Pancreas (tissue), 10 donors: ENCODE data around the gene ITK. TPM values are rescaled to one million over a fixed set of nuclear protein-coding genes. Genes with fewer than 3 reads are reported as not detected.

Source experiments
- ATAC-seq, 4 donors: fragments of 200-7000 bp; cut with Tn5 transposase; one replicate each; pipeline versions ENCODE4 v1.8.0 to v1.9.1; 2020; ENCODE audit warnings: mild to moderate bottlenecking in 4 of 4, moderate library complexity in 4 of 4
- DNase-seq, 6 donors: peaks; one replicate each; pipeline ENCODE4 v3.0.0-alpha.2; 2020
- FAIRE-seq: peaks from 2 replicates; lab custom pipeline; 2012; peaks lifted over from hg19 to GRCh38; lab: Jason Lieb, UNC
- H3K27ac ChIP-seq, 4 donors: fragments of 200-600 bp; sonication (generic); 1 replicate in 3 of 4; 2 replicates in 1 of 4; pipeline versions ENCODE4 v1.5.0 to v1.8.0; 2020
- H3K27me3 ChIP-seq, 4 donors: fragments of 200-600 bp; one replicate each; pipeline ENCODE4 v1.8.0; 2021
- H3K36me3 ChIP-seq, 3 donors: fragments of 200-600 bp; sonication (generic) in 1 of 3; one replicate each; pipeline versions ENCODE4 v1.5.0 to v1.8.0; 2020 to 2021
- H3K4me1 ChIP-seq, 3 donors: fragments of 200-600 bp; one replicate each; pipeline ENCODE4 v1.8.0; 2021
- H3K4me3 ChIP-seq, 4 donors: fragments of 200-600 bp; sonication (generic) in 2 of 4; one replicate each; pipeline versions ENCODE4 v1.5.0 to v1.8.0; 2020 to 2021
- H3K9me3 ChIP-seq, 4 donors: fragments of 200-600 bp; one replicate each; pipeline ENCODE4 v1.8.0; 2021
- WGBS, 2 donors: extraction: QIAGEN DNeasy Blood & Tissue Kit; methylation state at CpG; one replicate each; pipeline ENCODE4 v1.1.7; 2013; 5-methylcytosine and 5-hydroxymethylcytosine counted together
- intact Hi-C, 3 donors: fragments of 100-400 bp; cut with DNase I; formaldehyde crosslinking; loops; one replicate each; pipeline versions ENCODE4 v1.11.1 to v1.14.2; 2022
- polyA plus RNA-seq, 2 donors: library from polyadenylated mRNA; stranded (reverse); fragments of 200-250 nt; gene quantifications; one replicate each; pipeline ENCODE4 v1.2.3, GENCODE V29; 2013
- total RNA-seq, 6 donors: library from RNA; stranded (reverse); fragmentation: NEBNext Ultra II Directional in 4 of 6; extraction: Animal tissue kit (Norgen Biotek cat#: 25700) in 4 of 6; gene quantifications; one replicate each; pipeline versions ENCODE4 v1.2.1 to v1.2.4, GENCODE V29; 2021 to 2023
- TF ChIP-seq, protein P1 (sequence below), 4 donors: fragments of 200-600 bp; sonication (generic) in 3 of 4; IDR thresholded peaks; one replicate each; pipeline versions ENCODE4 v1.5.0 to v1.8.0; 2021; ENCODE audit warnings: antibody characterized with exemption in 4 of 4
- donor health status: healthy with polysubstance abuse.
- donor health status: DM: no; HTN: no; CAD: no; lungs with moderate emphysema.
- donor health status: DM: no; HTN: no; CAD: no.
- donor health status: control.
- donor health status: control.
- donor health status: Bipolar disorder and iron deficiency.
- donor health status: DM: yes; HTN: yes; CAD: no.
- donor health status: DM: no; HTN: no; CAD: no.
- donor health status: DM: no; HTN: no; CAD: no.
- donor health status: DM: yes; HTN: yes; CAD: no.

ITK gene
- total and polyA plus RNA-seq, 8 donors = 0.26 to 1.3 (median 0.71) TPM

DNA sequence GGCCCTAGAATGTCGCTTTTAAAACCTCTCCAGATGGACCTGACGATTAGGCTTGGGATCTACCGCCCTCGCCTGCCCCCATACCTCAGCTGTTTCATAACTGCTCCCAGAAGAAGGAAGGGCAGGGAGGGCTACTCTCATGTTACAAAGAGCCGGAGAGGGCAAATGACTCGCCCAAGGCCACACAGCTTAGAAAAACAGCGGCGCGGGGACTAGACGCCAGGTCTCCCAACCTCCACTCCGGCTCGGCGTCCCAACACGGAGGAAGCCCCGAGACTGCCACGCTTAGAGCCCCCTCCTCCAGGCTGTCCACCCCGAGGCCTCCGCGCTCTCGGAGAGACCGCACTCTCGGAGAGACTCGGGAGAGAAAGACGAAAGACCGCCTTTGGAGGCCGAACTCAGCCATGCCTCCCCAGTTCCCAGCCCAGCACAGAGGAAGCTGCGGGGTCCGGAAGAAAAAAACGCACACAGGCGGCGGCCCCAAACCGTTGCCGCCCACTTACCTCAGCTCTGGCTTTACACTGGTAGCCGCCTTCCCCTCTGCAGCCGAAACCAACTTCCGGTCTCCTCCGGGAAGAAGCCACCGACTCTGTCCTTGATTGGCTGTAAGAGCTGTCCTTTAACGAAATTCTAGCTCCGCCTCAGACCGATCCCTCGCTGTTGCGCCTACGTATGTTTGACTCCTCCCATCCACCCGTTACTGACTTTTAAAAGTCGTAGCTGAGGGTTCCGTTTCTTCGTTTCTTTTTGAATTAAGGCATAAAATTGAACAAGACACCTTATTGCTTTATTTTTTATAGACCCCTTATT is 38.1 kb upstream of the ITK start, which contains the start of gene MED7:
TSS of gene MED7 (minus strand) at position 549 of the 810 bp plus-strand sequence. CDS start 3,434 bp downstream, outside the sequence.
- FAIRE-seq = peak; percentile 97
- peak; percentile 80 to 97 (median 95) for DNase-seq
- H3K4me3 ChIP-seq = peak within 1 kb of the TSS; percentile 74 to 97 (median 92)
- H3K27me3 ChIP-seq = no peaks in the 10 kb centered on the region
- H3K9me3 ChIP-seq = no peaks in the 10 kb centered on the region
- peak within 1 kb of the TSS; percentile 83 to 92 (median 90) for H3K27ac ChIP-seq
- intact Hi-C loops = no loop called here
- TF ChIP-seq, protein P1, sequence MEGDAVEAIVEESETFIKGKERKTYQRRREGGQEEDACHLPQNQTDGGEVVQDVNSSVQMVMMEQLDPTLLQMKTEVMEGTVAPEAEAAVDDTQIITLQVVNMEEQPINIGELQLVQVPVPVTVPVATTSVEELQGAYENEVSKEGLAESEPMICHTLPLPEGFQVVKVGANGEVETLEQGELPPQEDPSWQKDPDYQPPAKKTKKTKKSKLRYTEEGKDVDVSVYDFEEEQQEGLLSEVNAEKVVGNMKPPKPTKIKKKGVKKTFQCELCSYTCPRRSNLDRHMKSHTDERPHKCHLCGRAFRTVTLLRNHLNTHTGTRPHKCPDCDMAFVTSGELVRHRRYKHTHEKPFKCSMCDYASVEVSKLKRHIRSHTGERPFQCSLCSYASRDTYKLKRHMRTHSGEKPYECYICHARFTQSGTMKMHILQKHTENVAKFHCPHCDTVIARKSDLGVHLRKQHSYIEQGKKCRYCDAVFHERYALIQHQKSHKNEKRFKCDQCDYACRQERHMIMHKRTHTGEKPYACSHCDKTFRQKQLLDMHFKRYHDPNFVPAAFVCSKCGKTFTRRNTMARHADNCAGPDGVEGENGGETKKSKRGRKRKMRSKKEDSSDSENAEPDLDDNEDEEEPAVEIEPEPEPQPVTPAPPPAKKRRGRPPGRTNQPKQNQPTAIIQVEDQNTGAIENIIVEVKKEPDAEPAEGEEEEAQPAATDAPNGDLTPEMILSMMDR (IDR thresholded peaks at IDR 0.05) = no peak
- WGBS, 2 donors = 0 to 1% methylated on average over 47 to 48 of the region's 48 CpGs
- H3K4me1 ChIP-seq = peaks cover 0 to 5% (median 0%) of the 10 kb centered on the region in 3 donors
- H3K36me3 ChIP-seq = no peaks in the 10 kb centered on the region
- ATAC-seq = peak; percentile 98 to 99 (median 99)

DNA sequence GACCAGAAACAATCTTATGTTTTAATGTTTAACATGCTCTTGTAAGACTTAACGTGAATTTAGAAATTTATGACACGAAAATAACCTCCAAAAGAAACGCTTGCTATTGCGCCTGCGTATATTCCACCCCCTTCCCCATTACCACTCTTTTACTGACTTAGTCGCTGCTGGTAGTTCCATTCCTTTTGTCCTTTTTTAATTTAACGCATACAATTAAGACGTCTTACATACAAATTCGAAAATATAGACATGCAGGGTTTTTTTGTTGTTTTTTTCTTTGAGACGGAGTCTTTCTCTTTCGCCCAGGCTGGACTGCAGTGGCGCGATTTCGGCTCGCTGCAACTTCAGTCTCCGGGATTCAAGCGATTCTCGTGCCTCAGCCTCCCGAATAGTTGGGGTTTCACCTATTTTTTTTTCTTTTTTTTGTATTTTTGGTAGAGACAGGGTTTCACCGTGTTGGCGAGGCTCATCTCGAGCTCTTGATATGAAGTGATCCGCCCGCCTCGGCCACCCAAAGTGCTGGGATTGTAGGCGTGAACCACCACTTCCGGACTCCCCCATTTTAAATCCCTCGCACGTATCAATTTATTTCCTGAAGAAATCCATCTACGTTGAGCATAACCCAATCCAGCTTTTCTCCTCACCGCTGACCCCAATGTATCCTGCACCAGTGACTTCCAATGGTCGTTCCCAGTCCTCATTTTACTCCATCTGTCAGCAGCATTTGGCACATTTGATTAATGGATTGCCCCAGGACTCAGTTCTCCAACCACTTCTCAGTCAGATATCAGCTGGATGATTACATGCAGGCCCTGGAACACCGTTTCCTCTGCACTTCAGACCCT is 37.3 kb upstream of the ITK start:
- H3K27me3 ChIP-seq = no peaks in the 10 kb centered on the region
- intact Hi-C loops = no loop called here
- no peak for FAIRE-seq
- no peaks in the 10 kb centered on the region for H3K9me3 ChIP-seq
- H3K27ac ChIP-seq = peak overlapping the region; percentile 83 to 92 (median 90)
- ATAC-seq = peak; percentile 63 to 80 (median 74)
- peak in 5 of 6 donors; percentile 34 to 69 (median 46) for DNase-seq
- peak overlapping the region; percentile 74 to 97 (median 92) for H3K4me3 ChIP-seq
- WGBS, 2 donors = 6 to 8% methylated on average over 33 of the region's 33 CpGs
- TF ChIP-seq, protein P1 (IDR thresholded peaks at IDR 0.05) = no peak
- H3K4me1 ChIP-seq = peaks cover 0 to 5% (median 0%) of the 10 kb centered on the region in 3 donors
- H3K36me3 ChIP-seq = no peaks in the 10 kb centered on the region

- H3K36me3 ChIP-seq = no peaks in the 10 kb centered on the region
- 49 to 60% methylated on average over 14 of the region's 14 CpGs for WGBS, 2 donors
- FAIRE-seq (peak; percentile 83), DNase-seq (peak in 4 of 6 donors; percentile 33 to 69 (median 50)), ATAC-seq (peak; percentile 67 to 92 (median 90))
- no peak overlapping the region for H3K27ac ChIP-seq
- H3K4me3 ChIP-seq = no peak overlapping the region
- H3K4me1 ChIP-seq = no peaks in the 10 kb centered on the region
- intact Hi-C loops = no loop called here
- no peaks in the 10 kb centered on the region for H3K9me3 ChIP-seq
- peaks cover 0 to 3% (median 0%) of the 10 kb centered on the region in 4 donors for H3K27me3 ChIP-seq
- TF ChIP-seq, protein P1 (IDR thresholded peaks at IDR 0.05) = peak; percentile 65 to 88 (median 79)
These were observed 31.7 kb upstream of the ITK start for GRCh38 chr5:157148734-157149615.

DNA sequence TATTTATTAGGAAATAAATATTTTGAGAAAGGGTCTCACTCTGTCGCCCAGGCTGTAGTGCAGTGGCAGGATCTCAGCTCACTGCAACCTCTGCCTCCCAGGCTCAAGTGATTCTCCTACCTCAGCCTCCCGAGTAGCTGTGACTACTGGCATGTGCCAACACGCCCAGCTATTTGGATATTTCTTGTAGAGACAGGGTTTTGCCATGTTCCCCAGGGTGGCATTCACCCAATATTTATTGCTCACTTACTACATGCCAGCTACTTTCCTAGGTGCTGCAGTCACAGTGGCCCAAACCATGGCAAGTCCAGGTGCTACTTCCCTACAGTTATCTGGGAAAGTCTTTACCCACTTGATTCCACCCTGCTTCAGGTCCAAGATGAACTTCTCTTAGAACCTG is 29.6 kb upstream of the ITK start:
- Histone ChIP-seq H3K4me3 (no peak overlapping the region), H3K4me1 (no peaks in the 10 kb centered on the region), H3K36me3 (no peaks in the 10 kb centered on the region), H3K27me3 (peaks cover 0 to 3% (median 0%) of the 10 kb centered on the region in 4 donors), H3K27ac (no peak overlapping the region), H3K9me3 (no peaks in the 10 kb centered on the region)
- intact Hi-C loops = no loop called here
- DNase-seq (no peak), ATAC-seq (no peak), FAIRE-seq (no peak)
- TF ChIP-seq, protein P1 (IDR thresholded peaks at IDR 0.05) = no peak
- 67 to 80% methylated on average over 3 of the region's 3 CpGs for WGBS, 2 donors
